HG03060 (cell line): ENCODE results near the gene KLK2.

Experiments used
- ATAC-seq: cut with Tn5 transposase; IDR thresholded peaks from one replicate; pipeline ENCODE4 v1.9.1; 2021; ENCODE audit warnings: low read depth, moderate number of reproducible peaks; ENCODE audit not compliant: unreplicated experiment

The KLK2 gene

GRCh38 chr19:50873056-50873455, at the start of gene KLK2:
TSS of gene KLK2 (plus strand) at chr19:50873439. CDS start at chr19:50873474, 35 bp downstream.
- no peak for ATAC-seq

- no peak for ATAC-seq
Observed at GRCh38 chr19:50826492-50827240, 46.6 kb upstream of the KLK2 start.

GRCh38 chr19:50827476-50827875, 45.8 kb upstream of the KLK2 start:
- ATAC-seq: no peak

GRCh38 chr19:50829801-50830200, 43.4 kb upstream of the KLK2 start:
- ATAC-seq: no peak

GRCh38 chr19:50830266-50831025, 42.8 kb upstream of the KLK2 start:
- ATAC-seq: no peak

- no peak for ATAC-seq
Observed at GRCh38 chr19:50831026-50831396, 42.2 kb upstream of the KLK2 start.

GRCh38 chr19:50832666-50833065, 40.6 kb upstream of the KLK2 start:
- no peak for ATAC-seq

- no peak for ATAC-seq
Observed at GRCh38 chr19:50833117-50833801, 40.0 kb upstream of the KLK2 start, which contains the start of gene KLK15. TSS of gene KLK15 (minus strand) at chr19:50833574. CDS start at chr19:50831492, 2,082 bp downstream.

- no peak for ATAC-seq
Observed at GRCh38 chr19:50833802-50834167, 39.5 kb upstream of the KLK2 start.

GRCh38 chr19:50835103-50835784, 38.0 kb upstream of the KLK2 start:
- ATAC-seq: no peak

GRCh38 chr19:50835785-50836542, 37.3 kb upstream of the KLK2 start:
- no peak for ATAC-seq

GRCh38 chr19:50836543-50837195, 36.6 kb upstream of the KLK2 start:
- no peak for ATAC-seq

GRCh38 chr19:50837300-50837699, 35.9 kb upstream of the KLK2 start:
- ATAC-seq: no peak

GRCh38 chr19:50838239-50838638, 35.0 kb upstream of the KLK2 start:
- no peak for ATAC-seq

- no peak for ATAC-seq
Observed at GRCh38 chr19:50839712-50840655, 33.3 kb upstream of the KLK2 start.

- ATAC-seq: no peak
Observed at GRCh38 chr19:50842130-50842529, 31.1 kb upstream of the KLK2 start.

- no peak for ATAC-seq
Observed at GRCh38 chr19:50843205-50843604, 30.0 kb upstream of the KLK2 start.

- no peak for ATAC-seq
Observed at GRCh38 chr19:50843701-50844221, 29.5 kb upstream of the KLK2 start.
